ENCODE measurements around the gene DENND10.

DNA sequence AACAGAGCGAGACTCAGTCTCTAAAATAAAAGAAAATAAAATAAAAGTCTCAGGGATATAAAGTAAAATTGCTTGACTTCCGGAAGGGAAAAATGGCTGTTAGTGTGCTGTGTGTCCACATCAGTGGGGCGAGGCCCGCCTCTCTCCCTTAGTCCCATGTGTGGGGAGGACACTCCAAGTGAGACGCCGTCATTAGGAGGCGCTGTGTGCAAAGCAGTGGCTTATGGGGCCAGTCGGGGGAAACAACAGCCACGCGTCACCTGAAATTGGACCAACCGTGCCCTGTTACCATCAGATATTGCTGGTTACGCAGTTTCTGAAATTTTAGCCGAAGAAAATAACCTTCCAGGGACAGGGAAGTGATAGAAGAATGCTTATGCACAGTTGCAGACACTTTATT, 45.8 kb downstream of the DENND10 start:
- TF ChIP-seq SNAI2 (CRISPR knock-in tag; IDR thresholded peaks at IDR 0.05) (no peak), PATZ1 (CRISPR knock-in tag; IDR thresholded peaks at IDR 0.05; ENCODE audit: borderline replicate concordance) (no peak), TOX (CRISPR knock-in tag; IDR thresholded peaks at IDR 0.05; ENCODE audit: borderline replicate concordance) (no peak), ZFP3 (CRISPR knock-in tag; IDR thresholded peaks at IDR 0.05) (no peak), ZNF70 (CRISPR knock-in tag; IDR thresholded peaks at IDR 0.05) (no peak), ZC3H10 (CRISPR knock-in tag; IDR thresholded peaks at IDR 0.05) (no peak)
- TF ChIP-seq, protein P1, sequence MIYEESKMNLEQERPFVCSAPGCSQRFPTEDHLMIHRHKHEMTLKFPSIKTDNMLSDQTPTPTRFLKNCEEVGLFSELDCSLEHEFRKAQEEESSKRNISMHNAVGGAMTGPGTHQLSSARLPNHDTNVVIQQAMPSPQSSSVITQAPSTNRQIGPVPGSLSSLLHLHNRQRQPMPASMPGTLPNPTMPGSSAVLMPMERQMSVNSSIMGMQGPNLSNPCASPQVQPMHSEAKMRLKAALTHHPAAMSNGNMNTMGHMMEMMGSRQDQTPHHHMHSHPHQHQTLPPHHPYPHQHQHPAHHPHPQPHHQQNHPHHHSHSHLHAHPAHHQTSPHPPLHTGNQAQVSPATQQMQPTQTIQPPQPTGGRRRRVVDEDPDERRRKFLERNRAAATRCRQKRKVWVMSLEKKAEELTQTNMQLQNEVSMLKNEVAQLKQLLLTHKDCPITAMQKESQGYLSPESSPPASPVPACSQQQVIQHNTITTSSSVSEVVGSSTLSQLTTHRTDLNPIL (CRISPR knock-in tag; IDR thresholded peaks at IDR 0.05; ENCODE audit: low read depth), result no peak
